Neural cell (in vitro differentiated cells): ENCODE results near the gene GPR26. TPM values are rescaled to one million over a fixed set of nuclear protein-coding genes. Genes with fewer than 3 reads are reported as not detected.

Experiments
- polyA plus RNA-seq: library from polyadenylated mRNA; depleted of rRNA; stranded (reverse); fragments of >200 nt; gene quantifications from 2 replicates; pipeline ENCODE4 v1.2.3, GENCODE V29; 2014

The GPR26 gene
- polyA plus RNA-seq, 1 donor from 2014 or later: 8.1 TPM

Other genes with a start within 250 kb of the GPR26 start
- gene CPXM2, start 225.5 kb downstream of the GPR26 start, polyA plus RNA-seq: not detected in 2 replicates